HG02623 (cell line): ENCODE measurements around the gene PGGHG.

Experiments used
- ATAC-seq: cut with Tn5 transposase; IDR thresholded peaks from one replicate; pipeline ENCODE4 v1.9.1; 2021; ENCODE audit warnings: moderate library complexity; ENCODE audit not compliant: unreplicated experiment

Gene PGGHG

DNA sequence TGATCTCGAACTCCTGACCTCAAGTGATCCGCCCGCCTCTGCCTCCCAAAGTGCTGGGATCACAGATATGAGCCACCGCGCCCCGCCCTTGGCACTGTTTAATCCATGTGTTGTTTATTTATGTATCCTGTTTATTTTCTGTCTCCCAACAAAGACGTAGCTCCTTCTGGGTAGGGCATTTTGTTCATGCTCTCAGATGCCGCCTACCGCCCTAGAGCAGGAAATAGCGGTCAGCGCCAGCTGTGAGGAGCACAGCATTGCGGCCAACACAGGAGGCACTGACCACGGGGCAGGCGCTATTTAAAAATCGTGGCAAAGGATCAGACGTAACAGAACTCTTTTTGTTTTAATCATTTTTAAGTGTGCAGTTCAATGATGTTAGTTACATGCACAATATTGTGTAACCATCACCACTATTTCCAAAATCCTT, 20.2 kb upstream of the PGGHG start:
- ATAC-seq, result peak; percentile 41

DNA sequence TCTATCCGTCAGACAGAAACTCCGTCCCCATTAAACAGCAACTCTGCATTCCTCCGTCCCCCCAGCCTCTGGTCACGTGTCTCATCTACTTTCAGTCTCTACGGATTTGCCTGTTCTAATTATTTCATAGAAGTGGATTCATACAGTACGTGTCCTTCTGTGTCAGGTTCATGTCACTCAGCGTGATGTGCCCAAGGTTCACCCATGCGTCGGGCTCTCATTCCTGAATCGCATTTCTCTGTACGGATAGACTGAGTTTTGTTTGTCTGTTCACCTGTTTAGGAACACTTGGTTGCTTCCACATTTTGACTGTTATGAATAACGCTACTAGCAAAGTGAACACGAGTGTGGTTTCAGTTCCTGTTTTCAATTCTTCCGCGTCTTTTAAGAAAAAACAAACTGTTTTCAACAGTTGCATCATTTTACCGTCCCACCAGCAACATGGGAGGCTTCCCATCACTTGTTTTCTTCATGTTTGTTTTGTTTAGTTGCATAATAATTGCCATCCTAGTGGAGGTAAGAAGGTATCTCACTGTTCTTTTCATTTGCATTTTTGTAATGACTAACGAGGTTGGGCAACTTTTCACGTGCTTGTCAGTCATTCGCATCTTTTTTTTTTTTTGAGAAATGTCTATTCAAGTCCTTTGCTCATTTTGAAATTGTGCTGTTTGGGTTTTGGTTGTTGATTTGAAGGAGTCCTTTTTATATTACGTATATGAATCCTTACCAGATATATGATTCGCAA, 19.6 kb upstream of the PGGHG start:
- peak; percentile 62 for ATAC-seq

DNA sequence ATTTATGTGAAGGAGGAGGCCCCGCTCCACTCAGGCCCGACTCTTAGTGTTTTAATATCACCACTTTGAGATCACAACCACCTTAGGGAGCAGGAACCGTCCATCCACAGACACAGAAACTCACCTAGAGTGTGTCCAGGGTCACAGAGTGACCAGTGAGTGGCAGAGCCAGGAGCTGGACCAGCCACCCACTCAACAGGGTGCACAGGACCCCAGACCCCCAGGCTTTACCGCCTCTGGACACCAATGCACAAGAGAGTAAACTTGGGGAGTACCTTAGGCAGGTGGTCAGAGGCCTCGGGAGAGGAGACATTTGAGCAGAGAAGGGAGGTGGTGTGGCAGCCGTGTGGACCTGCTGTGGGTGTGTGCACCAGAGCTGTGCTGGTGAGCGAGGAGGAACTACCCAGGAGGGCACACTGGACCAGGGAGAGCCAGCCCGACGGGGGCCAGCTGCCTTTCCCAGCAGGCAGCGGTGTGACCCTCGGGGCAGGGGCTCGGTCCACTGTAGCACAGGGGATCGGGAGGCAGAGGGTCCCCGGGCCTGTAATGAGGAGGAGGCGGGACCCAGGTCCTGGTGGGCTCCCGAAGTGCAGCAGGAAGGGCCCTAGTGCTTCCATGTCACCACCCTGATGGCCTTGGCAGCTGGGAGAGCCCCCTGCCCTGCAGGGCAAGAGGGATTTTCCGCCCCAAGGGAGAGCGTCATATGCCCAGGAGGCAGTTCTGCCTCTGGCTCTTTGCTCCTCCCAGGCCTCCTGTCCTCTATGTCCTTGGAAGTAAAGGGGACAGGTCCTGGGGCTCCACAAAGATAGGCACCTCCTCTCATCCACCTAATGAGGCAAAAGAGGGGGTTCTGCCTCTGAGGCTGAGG, 18.2 kb upstream of the PGGHG start:
- ATAC-seq, result no peak

DNA sequence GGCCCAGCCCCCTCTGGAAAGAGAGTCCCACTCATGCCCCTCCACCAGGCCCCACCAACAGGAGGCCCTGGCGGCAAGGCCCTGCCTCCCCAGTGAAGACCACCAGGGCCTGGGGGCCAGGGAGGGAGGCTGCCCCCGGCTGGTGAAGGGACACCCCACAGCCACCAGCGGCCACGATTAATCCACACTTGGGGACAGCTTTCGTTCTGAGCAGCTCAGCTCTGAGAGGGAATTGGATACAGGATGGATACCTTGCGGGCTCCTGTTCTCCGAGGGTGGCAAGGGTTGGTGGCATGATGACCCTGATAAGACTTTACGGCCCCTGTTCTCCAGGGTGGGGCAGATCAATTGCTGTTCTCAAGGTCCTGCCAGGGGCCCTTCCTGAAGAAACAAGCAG, 17.6 kb upstream of the PGGHG start:
- ATAC-seq, result no peak

DNA sequence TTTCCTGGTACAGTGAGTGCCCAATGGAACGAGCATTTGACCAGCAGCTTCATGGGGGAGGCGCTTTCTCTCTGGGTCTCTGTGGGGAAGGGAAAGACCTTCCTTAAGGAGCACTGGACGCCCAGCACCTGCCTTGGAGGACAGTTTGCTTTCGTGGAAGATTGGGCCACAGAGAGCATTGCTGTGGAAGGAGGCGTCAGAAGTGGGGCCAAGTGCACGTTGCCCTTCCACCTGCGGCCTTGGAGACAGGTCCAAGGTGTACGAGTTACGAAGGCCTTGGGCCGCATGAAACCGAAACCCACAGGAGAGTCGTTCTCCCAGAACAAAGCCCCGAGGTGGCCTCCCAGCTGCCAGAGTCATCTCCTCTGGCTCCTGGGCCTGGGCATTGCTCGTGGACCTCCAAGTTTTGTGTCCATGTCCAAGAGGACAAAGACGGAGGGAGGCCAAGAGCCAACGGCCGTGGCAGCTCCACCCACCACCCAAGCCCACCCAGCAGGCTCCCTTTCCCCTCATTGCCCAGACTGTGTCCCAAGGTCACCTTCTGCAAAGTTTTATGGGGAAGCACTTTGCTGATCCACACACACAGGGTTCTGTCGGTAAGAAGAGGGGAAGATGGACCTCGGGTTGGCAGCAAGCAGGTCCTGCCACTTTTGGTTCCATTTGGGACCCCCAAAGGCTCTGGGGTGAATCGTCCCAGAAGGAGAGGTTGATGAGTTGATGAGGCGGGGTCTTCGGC, 16.6 kb upstream of the PGGHG start:
- no peak for ATAC-seq

DNA sequence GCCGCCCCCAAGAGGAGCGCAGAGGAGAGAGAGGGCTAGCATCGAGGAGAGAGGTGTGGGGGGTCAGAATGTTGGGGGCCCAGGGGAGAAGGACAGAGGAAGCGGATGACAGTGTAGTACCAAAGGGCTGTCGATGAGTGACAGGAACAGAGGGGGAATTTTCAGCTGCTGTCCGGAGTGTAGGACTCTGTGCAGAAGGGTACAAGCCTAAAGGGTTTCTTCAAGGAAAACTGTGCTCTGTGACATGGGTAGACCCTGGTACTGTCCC, 16.1 kb upstream of the PGGHG start:
- no peak for ATAC-seq

DNA sequence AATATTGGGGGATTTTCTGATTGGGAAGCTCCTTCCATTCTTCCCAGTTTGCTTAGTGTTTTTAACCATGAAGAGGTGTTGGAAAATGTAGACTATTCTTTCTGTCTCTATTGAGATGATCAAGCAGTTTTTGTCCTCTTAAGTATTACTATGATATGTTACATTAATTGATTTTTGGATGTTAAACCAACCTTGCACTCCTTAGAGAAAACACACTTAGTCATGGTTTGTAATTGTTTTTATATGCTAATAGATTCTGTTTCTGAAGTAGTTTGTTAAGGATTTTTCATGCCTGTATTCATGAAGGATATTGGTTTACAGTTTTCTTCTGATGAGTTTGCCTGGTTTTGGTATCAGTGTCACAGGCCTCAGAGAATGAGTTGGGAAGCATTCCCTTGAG, 12.7 kb upstream of the PGGHG start:
- ATAC-seq, result no peak

DNA sequence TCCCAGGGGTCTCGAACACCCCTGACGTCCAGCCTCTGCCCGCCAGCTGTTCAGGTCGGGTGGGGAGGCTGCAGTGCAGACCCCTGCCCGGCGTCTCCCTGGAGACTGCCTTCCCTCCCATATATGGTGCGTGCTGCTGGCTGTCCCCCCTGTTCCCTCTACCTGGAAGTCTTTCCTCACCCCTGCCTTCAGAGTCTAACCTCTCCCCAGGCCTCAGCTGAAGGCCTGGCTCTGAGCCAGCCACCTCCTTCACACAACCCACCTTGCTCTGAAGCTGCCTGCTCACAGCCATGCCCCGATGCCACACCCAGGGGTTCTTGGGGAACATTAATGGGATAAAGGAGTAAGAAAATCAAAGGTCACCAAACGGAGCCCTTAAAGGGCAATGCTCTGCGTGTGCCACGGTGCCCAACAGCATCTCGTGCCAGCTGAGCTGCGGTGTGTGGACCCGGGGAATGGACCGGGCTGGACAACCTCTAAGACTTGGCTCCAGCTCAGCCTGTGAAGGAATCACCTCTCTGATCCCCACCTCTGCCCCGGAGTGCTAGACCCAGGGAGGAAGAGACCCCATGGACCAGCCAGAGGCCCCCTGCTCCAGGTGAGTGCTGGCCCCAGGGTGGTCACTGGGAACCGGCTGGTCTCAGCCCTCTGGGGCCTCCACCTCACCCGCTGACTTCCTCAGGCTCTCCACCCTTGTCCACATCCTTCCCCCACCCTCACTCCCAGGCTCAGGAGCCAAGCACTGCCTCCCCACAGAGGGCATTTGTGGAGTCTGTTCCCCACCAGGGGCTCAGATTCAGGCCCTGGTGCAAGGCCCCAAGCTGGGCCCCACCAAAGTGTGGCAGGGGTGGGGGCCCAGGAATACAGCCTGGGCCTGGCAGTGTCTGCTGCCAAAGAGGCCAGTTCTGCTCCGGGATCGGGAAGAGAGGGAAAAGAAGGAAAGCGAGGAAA, 10.7 kb upstream of the PGGHG start, which contains the start of gene NLRP6:
TSS of gene NLRP6 (plus strand) at position 407 of the 951 bp plus-strand sequence. CDS start at position 570, 163 bp downstream.
- no peak for ATAC-seq

DNA sequence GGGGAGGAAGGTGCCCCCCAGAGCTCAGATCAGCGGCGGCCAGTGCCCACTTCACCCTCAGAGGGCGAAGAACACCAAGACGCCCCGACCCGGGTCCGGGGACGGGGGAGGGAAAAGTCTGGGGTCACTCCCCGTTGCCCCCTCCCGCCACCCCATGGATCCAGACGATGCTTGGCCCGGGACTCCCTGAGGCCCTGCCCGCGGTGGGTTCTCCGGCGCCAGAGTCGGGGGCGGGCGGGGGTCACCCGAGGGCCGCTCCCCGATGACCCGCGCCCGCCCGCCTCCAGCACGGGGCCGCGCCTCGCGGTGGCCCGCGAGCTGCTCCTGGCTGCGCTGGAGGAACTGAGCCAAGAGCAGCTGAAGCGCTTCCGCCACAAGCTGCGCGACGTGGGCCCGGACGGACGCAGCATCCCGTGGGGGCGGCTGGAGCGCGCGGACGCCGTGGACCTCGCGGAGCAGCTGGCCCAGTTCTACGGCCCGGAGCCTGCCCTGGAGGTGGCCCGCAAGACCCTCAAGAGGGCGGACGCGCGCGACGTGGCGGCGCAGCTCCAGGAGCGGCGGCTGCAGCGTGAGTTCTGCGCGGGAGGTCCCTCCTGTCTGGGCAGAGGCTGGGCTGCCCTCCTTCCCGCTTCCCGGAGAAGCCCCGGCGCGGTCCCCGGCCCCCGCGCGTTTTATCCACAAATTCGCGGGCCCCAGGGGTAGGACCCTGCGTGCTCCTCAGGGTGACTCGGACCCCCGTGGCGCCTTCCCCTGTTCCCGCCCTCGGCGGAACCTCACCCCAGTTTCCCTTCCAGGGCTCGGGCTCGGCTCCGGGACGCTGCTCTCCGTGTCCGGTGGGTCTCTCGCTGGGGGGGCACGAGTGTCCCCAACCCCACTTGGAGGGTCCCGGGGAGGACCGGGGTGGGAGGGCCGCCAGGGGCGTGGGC, 9.6 kb upstream of the PGGHG start:
- no peak for ATAC-seq

DNA sequence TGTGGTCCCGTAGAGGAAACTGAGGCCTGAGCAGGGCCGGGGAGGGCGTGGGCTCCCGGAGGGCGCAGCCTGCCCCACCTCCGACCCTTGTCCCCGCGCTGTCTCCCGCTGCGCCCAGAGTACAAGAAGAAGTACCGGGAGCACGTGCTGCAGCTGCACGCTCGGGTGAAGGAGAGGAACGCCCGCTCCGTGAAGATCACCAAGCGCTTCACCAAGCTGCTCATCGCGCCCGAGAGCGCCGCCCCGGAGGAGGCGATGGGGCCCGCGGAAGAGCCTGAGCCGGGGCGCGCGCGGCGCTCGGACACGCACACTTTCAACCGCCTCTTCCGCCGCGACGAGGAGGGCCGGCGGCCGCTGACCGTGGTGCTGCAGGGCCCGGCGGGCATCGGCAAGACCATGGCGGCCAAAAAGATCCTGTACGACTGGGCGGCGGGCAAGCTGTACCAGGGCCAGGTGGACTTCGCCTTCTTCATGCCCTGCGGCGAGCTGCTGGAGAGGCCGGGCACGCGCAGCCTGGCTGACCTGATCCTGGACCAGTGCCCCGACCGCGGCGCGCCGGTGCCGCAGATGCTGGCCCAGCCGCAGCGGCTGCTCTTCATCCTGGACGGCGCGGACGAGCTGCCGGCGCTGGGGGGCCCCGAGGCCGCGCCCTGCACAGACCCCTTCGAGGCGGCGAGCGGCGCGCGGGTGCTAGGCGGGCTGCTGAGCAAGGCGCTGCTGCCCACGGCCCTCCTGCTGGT, 8.8 kb upstream of the PGGHG start:
- ATAC-seq, result no peak

DNA sequence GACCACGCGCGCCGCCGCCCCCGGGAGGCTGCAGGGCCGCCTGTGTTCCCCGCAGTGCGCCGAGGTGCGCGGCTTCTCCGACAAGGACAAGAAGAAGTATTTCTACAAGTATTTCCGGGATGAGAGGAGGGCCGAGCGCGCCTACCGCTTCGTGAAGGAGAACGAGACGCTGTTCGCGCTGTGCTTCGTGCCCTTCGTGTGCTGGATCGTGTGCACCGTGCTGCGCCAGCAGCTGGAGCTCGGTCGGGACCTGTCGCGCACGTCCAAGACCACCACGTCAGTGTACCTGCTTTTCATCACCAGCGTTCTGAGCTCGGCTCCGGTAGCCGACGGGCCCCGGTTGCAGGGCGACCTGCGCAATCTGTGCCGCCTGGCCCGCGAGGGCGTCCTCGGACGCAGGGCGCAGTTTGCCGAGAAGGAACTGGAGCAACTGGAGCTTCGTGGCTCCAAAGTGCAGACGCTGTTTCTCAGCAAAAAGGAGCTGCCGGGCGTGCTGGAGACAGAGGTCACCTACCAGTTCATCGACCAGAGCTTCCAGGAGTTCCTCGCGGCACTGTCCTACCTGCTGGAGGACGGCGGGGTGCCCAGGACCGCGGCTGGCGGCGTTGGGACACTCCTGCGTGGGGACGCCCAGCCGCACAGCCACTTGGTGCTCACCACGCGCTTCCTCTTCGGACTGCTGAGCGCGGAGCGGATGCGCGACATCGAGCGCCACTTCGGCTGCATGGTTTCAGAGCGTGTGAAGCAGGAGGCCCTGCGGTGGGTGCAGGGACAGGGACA, 8.0 kb upstream of the PGGHG start:
- ATAC-seq, result no peak

DNA sequence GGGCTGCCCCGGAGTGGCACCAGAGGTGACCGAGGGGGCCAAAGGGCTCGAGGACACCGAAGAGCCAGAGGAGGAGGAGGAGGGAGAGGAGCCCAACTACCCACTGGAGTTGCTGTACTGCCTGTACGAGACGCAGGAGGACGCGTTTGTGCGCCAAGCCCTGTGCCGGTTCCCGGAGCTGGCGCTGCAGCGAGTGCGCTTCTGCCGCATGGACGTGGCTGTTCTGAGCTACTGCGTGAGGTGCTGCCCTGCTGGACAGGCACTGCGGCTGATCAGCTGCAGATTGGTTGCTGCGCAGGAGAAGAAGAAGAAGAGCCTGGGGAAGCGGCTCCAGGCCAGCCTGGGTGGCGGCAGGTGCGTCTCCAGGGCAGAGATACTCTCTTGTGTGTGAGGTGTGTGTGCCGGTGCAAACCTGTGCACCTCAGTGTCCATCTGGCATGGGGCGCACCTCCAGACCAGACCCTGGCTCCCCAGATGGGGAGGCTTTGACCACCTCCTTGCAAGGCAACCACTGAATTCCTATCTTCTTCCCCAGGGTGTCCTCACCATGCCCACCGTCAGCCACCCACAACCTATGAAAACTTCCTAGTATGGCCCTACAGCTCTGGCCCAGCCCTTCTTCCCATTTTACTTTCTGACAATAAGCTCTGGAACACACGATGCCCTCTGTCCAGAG, 7.3 kb upstream of the PGGHG start:
- ATAC-seq, result no peak

DNA sequence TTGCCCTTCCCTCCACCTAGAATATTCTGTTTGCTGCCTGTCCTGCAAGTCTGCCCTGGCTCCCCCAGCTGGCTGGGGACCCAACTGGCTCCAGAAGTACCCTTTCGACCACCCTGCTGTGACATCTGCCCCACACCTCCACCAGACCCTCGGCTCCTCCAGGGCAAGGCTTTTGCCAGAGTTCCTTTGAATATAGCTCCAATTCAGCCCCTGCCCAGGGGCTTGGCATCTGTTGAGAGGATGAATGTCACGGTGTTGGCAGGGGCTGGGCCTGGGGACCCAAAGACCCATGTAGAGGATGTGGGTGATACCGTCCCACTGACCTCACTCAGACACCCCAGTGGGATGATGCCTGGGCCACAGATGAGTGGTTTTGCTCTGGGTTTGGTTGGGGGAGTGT, 6.8 kb upstream of the PGGHG start:
- no peak for ATAC-seq

DNA sequence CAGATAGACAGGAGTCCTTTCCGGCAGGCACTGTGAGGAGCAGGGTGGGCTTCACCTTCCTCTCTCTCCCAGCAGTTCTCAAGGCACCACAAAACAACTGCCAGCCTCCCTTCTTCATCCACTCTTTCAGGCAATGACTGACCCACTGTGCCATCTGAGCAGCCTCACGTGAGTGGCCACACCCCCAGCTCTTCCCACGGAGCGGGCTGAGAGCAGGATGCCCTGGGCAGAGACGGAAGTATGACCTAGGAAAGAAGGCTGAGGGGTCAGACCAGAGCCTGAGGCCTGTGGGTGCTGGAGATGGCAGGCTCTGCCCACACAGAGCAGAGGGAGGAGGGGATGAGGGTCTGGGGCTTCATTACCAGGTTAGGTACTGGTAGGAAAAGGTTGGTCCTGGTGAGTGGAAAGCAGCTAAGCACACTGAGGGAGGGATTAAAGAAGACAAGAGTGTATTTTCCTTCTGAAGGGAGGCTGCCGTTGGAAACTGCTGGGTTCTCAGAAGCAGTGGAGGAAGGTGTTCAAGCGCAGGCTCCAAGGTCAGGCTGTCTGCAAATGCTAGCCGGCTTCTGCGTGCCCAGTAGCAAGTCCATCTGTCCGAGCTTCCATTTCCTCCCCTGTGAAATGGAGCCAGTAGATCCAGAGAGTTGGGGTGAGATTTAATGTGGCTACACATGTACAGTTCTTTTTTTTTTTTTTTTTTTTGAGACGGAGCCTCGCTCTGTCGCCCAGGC, 6.1 kb upstream of the PGGHG start:
- no peak for ATAC-seq

DNA sequence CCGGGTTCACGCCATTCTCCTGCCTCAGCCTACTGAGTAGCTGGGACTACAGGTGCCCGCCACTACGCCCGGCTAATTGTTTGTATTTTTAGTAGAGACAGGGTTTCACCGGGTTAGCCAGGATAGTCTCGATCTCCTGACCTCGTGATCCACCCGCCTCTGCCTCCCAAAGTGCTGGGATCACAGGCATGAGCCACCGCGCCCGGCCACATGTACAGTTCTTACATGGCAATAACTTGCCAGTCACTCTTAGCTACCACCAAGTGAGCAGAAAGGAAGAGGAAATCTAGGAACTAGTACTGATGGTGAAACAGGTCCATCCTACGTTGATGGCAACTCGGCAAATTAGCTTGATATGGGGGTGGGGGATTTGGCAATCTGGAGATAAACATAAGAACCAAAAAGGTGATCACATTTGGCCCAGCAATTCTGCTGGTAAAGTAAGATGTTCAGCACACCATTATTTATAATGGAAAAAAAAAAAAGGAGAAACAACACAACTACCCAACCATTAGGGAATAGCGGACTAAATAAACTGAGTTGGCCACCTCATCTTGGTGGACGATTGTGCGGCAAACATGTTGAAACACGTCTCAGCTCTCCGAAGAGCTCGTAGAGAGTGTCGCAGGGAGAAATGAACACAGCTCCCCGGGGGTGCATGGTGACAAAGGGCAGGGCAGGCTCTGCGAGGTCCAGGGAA, 5.4 kb upstream of the PGGHG start:
- ATAC-seq, result no peak
